IMR-90 (cell line): ENCODE data around the gene CTNND2. TPM values are rescaled to one million over a fixed set of nuclear protein-coding genes. Genes with fewer than 3 reads are reported as not detected.

Experiments used
- ATAC-seq: fragments of 200-7000 bp; cut with Tn5 transposase; 2 replicates; pipeline ENCODE4 v1.9.1; 2020; ENCODE audit warnings: low read depth, mild to moderate bottlenecking, moderate library complexity
- BruUV-seq: library from RNA; stranded (reverse); fragments of 400-500 nt; replicated peaks from 2 replicates; lab custom pipeline; 2021; lab: Mats Ljungman, UMichigan
- CTCF ChIA-PET: fragments of 300-600 bp; formaldehyde crosslinking; extraction: SDS; loops from one replicate; lab custom pipeline; 2021; ENCODE audit warnings: antibody characterized with exemption; lab: Yijun Ruan, JAX
- POLR2A ChIA-PET: fragments of 300-600 bp; sonication (Branson Sonifier 250); formaldehyde crosslinking; loops from one replicate; lab custom pipeline; 2022; ENCODE audit warnings: antibody characterized with exemption; ENCODE audit not compliant: unreplicated experiment; lab: Charles Lee
- DNase-seq: peaks from one replicate; pipeline ENCODE4 v3.0.0; 2013
- H2AFZ ChIP-seq: replicated peaks from 2 replicates; pipeline ENCODE3; 2013; ENCODE audit warnings: low read length, mild to moderate bottlenecking; ENCODE audit not compliant: poor library complexity
- H2AK5ac ChIP-seq: 2 replicates; pipeline ENCODE4 v1.6.1; 2013; ENCODE audit warnings: low read depth, low read length, inconsistent platforms
- H2AK9ac ChIP-seq: replicated peaks from 2 replicates; pipeline ENCODE3; 2013; ENCODE audit warnings: mild to moderate bottlenecking, low read depth, low read length, moderate library complexity; ENCODE audit not compliant: poor library complexity
- H2BK120ac ChIP-seq: 2 replicates; pipeline ENCODE4 v1.6.1; 2013; ENCODE audit warnings: low read depth, low read length, inconsistent platforms
- H2BK15ac ChIP-seq: 3 replicates; pipeline ENCODE4 v1.6.1; 2013; ENCODE audit warnings: low read depth, low read length, inconsistent platforms
- H2BK20ac ChIP-seq: 2 replicates; pipeline ENCODE4 v1.6.1; 2013; ENCODE audit warnings: low read depth, mild to moderate bottlenecking, inconsistent platforms, low read length, moderate library complexity
- H2BK5ac ChIP-seq: 2 replicates; pipeline ENCODE4 v1.6.1; 2013; ENCODE audit warnings: mild to moderate bottlenecking, low read depth, low read length, inconsistent platforms; ENCODE audit not compliant: poor library complexity, severe bottlenecking
- H3K14ac ChIP-seq: replicated peaks from 2 replicates; pipeline ENCODE4 v1.6.1; 2013; ENCODE audit warnings: low read depth, low read length, inconsistent platforms
- H3K18ac ChIP-seq: 2 replicates; pipeline ENCODE4 v1.6.1; 2013; ENCODE audit warnings: low read depth, low read length, control low read depth
- H3K23ac ChIP-seq: 2 replicates; pipeline ENCODE4 v1.6.1; 2013; ENCODE audit warnings: low read depth, low read length, inconsistent platforms
- H3K27ac ChIP-seq: 2 replicates; pipeline ENCODE4 v1.5.1; 2013; ENCODE audit warnings: mild to moderate bottlenecking, control low read depth, low read length; ENCODE audit not compliant: insufficient read depth
- H3K27me3 ChIP-seq: 2 replicates; pipeline ENCODE4 v1.6.1; 2013; ENCODE audit warnings: low read length; ENCODE audit not compliant: control insufficient read depth, insufficient read depth
- H3K36me3 ChIP-seq: 2 replicates; pipeline ENCODE4 v1.6.1; 2013; ENCODE audit warnings: low read length, mixed read lengths; ENCODE audit not compliant: control insufficient read depth, insufficient read depth
- H3K4ac ChIP-seq: 2 replicates; pipeline ENCODE4 v1.6.1; 2013; ENCODE audit warnings: low read depth, low read length, inconsistent platforms
- H3K4me1 ChIP-seq: 2 replicates; pipeline ENCODE4 v1.6.1; 2013; ENCODE audit warnings: low read length, mixed read lengths; ENCODE audit not compliant: control insufficient read depth, insufficient read depth
- H3K4me2 ChIP-seq: 2 replicates; pipeline ENCODE4 v1.6.1; 2013; ENCODE audit warnings: low read depth, mild to moderate bottlenecking, control low read depth, low read length, moderate library complexity
- H3K4me3 ChIP-seq: 2 replicates; pipeline ENCODE4 v1.5.1; 2013; ENCODE audit warnings: low read depth, mild to moderate bottlenecking, control low read depth, low read length, moderate library complexity; ENCODE audit not compliant: insufficient read depth
- H3K56ac ChIP-seq: 2 replicates; pipeline ENCODE4 v1.6.1; 2013; ENCODE audit warnings: low read length, inconsistent platforms; ENCODE audit not compliant: insufficient read depth; ENCODE audit errors: extremely low read depth
- H3K79me1 ChIP-seq, 2 experiments: 2 replicates each; pipeline ENCODE4 v1.6.1; 2013; ENCODE audit warnings: low read length in 2 of 2, inconsistent platforms in 1 of 2, low read depth in 1 of 2
- H3K9ac ChIP-seq: 2 replicates; pipeline ENCODE4 v1.6.1; 2013; ENCODE audit warnings: low read depth, low read length, control low read depth
- H3K9me1 ChIP-seq: 2 replicates; pipeline ENCODE4 v1.6.1; 2013; ENCODE audit warnings: low read length, inconsistent platforms; ENCODE audit not compliant: insufficient read depth
- H3K9me3 ChIP-seq: 2 replicates; pipeline ENCODE4 v1.6.1; 2013; ENCODE audit warnings: low read length; ENCODE audit not compliant: control insufficient read depth, insufficient read depth
- H4K20me1 ChIP-seq: 2 replicates; pipeline ENCODE4 v1.6.1; 2013; ENCODE audit warnings: low read length, inconsistent platforms; ENCODE audit not compliant: insufficient read depth
- H4K5ac ChIP-seq: 2 replicates; pipeline ENCODE4 v1.6.1; 2013; ENCODE audit warnings: mild to moderate bottlenecking, low read depth, low read length, control low read depth
- H4K8ac ChIP-seq, 2 experiments: 2 replicates each; pipeline ENCODE4 v1.6.1; 2013; ENCODE audit warnings: low read depth in 2 of 2, low read length in 2 of 2, control low read depth in 1 of 2, inconsistent platforms in 1 of 2
- H4K91ac ChIP-seq: 2 replicates; pipeline ENCODE4 v1.6.1; 2013; ENCODE audit warnings: low read depth, low read length, inconsistent platforms; ENCODE audit not compliant: insufficient read depth
- BHLHE40 ChIP-seq: fragments of 150-350 bp; IDR thresholded peaks from 2 replicates; pipeline ENCODE4 v1.6.1; 2016; ENCODE audit warnings: mild to moderate bottlenecking, low read depth, low read length
- CEBPB ChIP-seq: IDR thresholded peaks from 2 replicates; pipeline ENCODE4 v1.6.1; 2012; ENCODE audit warnings: low read depth, low read length, improper control_type of control experiment
- CHD1 ChIP-seq: IDR thresholded peaks from 2 replicates; pipeline ENCODE4 v1.6.1; 2012; ENCODE audit warnings: low read depth, low read length, improper control_type of control experiment
- FOS ChIP-seq: fragments of 150-350 bp; IDR thresholded peaks from 2 replicates; pipeline ENCODE4 v1.6.1; 2016; ENCODE audit warnings: low read depth, low read length
- MAFK ChIP-seq: IDR thresholded peaks from 2 replicates; pipeline ENCODE4 v1.6.1; 2012; ENCODE audit warnings: low read depth, low read length, improper control_type of control experiment
- MAZ ChIP-seq: IDR thresholded peaks from 2 replicates; pipeline ENCODE4 v1.6.1; 2012; ENCODE audit warnings: low read depth, mild to moderate bottlenecking, low read length, improper control_type of control experiment, moderate library complexity, borderline replicate concordance
- MXI1 ChIP-seq: IDR thresholded peaks from 2 replicates; pipeline ENCODE4 v1.6.1; 2012; ENCODE audit warnings: low read depth, mild to moderate bottlenecking, low read length, moderate library complexity, borderline replicate concordance
- NFE2L2 ChIP-seq: fragments of 150-350 bp; IDR thresholded peaks from 2 replicates; pipeline ENCODE4 v1.6.1; 2016; ENCODE audit warnings: low read depth, mild to moderate bottlenecking, low read length
- POLR2A ChIP-seq: IDR thresholded peaks from 2 replicates; pipeline ENCODE4 v1.6.1; 2012; ENCODE audit warnings: mild to moderate bottlenecking, low read depth, low read length
- RAD21 ChIP-seq: IDR thresholded peaks from 2 replicates; pipeline ENCODE4 v1.6.1; 2012; ENCODE audit warnings: low read length, improper control_type of control experiment
- RCOR1 ChIP-seq: IDR thresholded peaks from 2 replicates; pipeline ENCODE4 v1.6.1; 2012; ENCODE audit warnings: mild to moderate bottlenecking, low read length, improper control_type of control experiment; ENCODE audit not compliant: insufficient replicate concordance
- RFX5 ChIP-seq: IDR thresholded peaks from 2 replicates; pipeline ENCODE4 v1.8.0; 2012; ENCODE audit warnings: low read depth, mild to moderate bottlenecking, low read length, moderate library complexity
- SMC3 ChIP-seq: fragments of 150-350 bp; IDR thresholded peaks from 2 replicates; pipeline ENCODE4 v1.6.1; 2016; ENCODE audit warnings: low read depth, mild to moderate bottlenecking, antibody characterized with exemption, low read length, moderate library complexity
- WGBS, 2 experiments: methylation state at CpG; one replicate each; pipeline versions ENCODE4 v1.1.5 to v1.1.7; 2013; ENCODE audit warnings: missing lambda C conversion rate in 2 of 2; ENCODE audit not compliant: insufficient read length in 1 of 2; ENCODE audit errors: extremely low coverage in 2 of 2; 5-methylcytosine and 5-hydroxymethylcytosine counted together
- dilution Hi-C: fragments of 300-500 bp; cut with HindIII; formaldehyde crosslinking; loops from one replicate; pipeline ENCODE4 v1.14.3; 2018; ENCODE audit warnings: low sequenced_read_pairs; ENCODE audit not compliant: unreplicated experiment
- in situ Hi-C: fragments of 300-500 bp; cut with MboI; formaldehyde crosslinking; loops from 3 replicates; pipeline ENCODE4 v1.14.3; 2019; ENCODE audit warnings: low sequenced_read_pairs, inconsistent platforms, mixed read lengths
- intact Hi-C: fragments of 100-400 bp; cut with micrococcal nuclease; formaldehyde crosslinking; loops from 2 replicates; pipeline ENCODE4 v1.10.0; 2022
- polyA plus RNA-seq, 3 experiments: library from polyadenylated mRNA; depleted of rRNA; stranded (reverse); fragments of >200 nt; gene quantifications; 2 replicates each; pipeline ENCODE4 v1.2.3, GENCODE V29; 2012; ENCODE audit warnings: low replicate concordance in 1 of 3
- total RNA-seq: library from RNA; depleted of rRNA; stranded (reverse); fragments of >200 nt; gene quantifications from 2 replicates; pipeline ENCODE4 v1.2.3, GENCODE V29; 2012
- TF ChIP-seq, protein P1 (sequence below): conservative IDR thresholded peaks from 2 replicates; pipeline ENCODE4 v1.5.1; 2012; ENCODE audit warnings: mild to moderate bottlenecking, low read depth, low read length, improper control_type of control experiment
- TF ChIP-seq, protein P2 (sequence below): fragments of 150-350 bp; IDR thresholded peaks from 2 replicates; pipeline ENCODE4 v1.6.1; 2016; ENCODE audit warnings: low read depth, mild to moderate bottlenecking, low read length, moderate library complexity, borderline replicate concordance
- TF ChIP-seq, protein P3 (sequence below): fragments of 150-350 bp; IDR thresholded peaks from 2 replicates; pipeline ENCODE4 v1.6.1; 2017; ENCODE audit warnings: mild to moderate bottlenecking, antibody characterized with exemption, low read length, low read depth

The CTNND2 gene
- total and polyA plus RNA-seq, 2 of the 4 experiments (the other 2 are of a cell fraction) = not detected

DNA sequence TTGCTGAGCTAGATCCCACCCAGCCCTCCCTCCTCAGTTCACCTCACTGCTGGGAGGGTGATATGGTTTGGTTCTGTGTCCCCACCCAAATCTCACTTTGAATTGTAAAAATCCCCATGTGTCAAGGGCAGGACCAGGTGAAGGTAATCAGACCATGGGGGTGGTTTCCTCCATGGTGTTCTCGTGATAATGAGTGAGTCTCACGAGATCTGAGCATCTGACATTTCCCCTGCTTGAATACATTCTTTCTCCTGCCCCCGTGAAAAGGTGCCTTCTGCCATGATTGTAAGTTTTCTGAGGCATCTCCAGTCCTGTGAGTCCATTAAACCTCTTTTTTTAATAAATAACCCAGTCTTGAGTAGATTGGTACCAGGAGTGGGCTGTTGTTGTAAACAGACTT is 673.4 kb downstream of the CTNND2 start:
- H3K4me1 ChIP-seq = no peaks in the 10 kb centered on the region
- no peak overlapping the region for H2BK120ac ChIP-seq
- no peak overlapping the region for H4K5ac ChIP-seq
- dilution Hi-C loops (no loop called here), intact Hi-C loops (no loop called here), in situ Hi-C loops (no loop called here)
- H4K20me1 ChIP-seq = no peaks in the 10 kb centered on the region
- CTCF ChIA-PET = no interaction called here
- no peak overlapping the region for H2BK20ac ChIP-seq
- H2AK9ac ChIP-seq = no peak overlapping the region
- H2BK15ac ChIP-seq = no peak overlapping the region
- H3K9ac ChIP-seq = no peak overlapping the region
- H3K14ac ChIP-seq = no peak overlapping the region
- DNase-seq (no peak), ATAC-seq (no peak)
- no CpG with 5 or more reads among the region's 3 CpGs for WGBS, 2 experiments
- H2BK5ac ChIP-seq = no peak overlapping the region
- H3K4me3 ChIP-seq = no peak overlapping the region
- no TSS peak for BruUV-seq
- H3K4ac ChIP-seq = no peak overlapping the region
- H3K9me1 ChIP-seq = no peaks in the 10 kb centered on the region
- no peak overlapping the region for H3K4me2 ChIP-seq
- no peak overlapping the region for H2AK5ac ChIP-seq
- no peak overlapping the region for H3K27ac ChIP-seq
- no peaks in the 10 kb centered on the region for H3K36me3 ChIP-seq
- H3K56ac ChIP-seq = no peak overlapping the region
- no peak overlapping the region for H4K8ac ChIP-seq
- H3K23ac ChIP-seq = no peak overlapping the region
- no peaks in the 10 kb centered on the region for H3K79me1 ChIP-seq
- no peaks in the 10 kb centered on the region for H3K9me3 ChIP-seq
- no peak overlapping the region for H2AFZ ChIP-seq
- TF ChIP-seq RCOR1 (no peak), SMC3 (no peak), RFX5 (no peak), CEBPB (no peak), RAD21 (no peak), MAZ (no peak), MAFK (no peak), NFE2L2 (no peak), POLR2A (no peak), CHD1 (no peak), BHLHE40 (no peak), FOS (no peak), MXI1 (no peak)
- TF ChIP-seq, protein P1, sequence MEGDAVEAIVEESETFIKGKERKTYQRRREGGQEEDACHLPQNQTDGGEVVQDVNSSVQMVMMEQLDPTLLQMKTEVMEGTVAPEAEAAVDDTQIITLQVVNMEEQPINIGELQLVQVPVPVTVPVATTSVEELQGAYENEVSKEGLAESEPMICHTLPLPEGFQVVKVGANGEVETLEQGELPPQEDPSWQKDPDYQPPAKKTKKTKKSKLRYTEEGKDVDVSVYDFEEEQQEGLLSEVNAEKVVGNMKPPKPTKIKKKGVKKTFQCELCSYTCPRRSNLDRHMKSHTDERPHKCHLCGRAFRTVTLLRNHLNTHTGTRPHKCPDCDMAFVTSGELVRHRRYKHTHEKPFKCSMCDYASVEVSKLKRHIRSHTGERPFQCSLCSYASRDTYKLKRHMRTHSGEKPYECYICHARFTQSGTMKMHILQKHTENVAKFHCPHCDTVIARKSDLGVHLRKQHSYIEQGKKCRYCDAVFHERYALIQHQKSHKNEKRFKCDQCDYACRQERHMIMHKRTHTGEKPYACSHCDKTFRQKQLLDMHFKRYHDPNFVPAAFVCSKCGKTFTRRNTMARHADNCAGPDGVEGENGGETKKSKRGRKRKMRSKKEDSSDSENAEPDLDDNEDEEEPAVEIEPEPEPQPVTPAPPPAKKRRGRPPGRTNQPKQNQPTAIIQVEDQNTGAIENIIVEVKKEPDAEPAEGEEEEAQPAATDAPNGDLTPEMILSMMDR = no peak
- TF ChIP-seq, protein P2, sequence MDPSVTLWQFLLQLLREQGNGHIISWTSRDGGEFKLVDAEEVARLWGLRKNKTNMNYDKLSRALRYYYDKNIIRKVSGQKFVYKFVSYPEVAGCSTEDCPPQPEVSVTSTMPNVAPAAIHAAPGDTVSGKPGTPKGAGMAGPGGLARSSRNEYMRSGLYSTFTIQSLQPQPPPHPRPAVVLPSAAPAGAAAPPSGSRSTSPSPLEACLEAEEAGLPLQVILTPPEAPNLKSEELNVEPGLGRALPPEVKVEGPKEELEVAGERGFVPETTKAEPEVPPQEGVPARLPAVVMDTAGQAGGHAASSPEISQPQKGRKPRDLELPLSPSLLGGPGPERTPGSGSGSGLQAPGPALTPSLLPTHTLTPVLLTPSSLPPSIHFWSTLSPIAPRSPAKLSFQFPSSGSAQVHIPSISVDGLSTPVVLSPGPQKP = no peak
- TF ChIP-seq, protein P3, sequence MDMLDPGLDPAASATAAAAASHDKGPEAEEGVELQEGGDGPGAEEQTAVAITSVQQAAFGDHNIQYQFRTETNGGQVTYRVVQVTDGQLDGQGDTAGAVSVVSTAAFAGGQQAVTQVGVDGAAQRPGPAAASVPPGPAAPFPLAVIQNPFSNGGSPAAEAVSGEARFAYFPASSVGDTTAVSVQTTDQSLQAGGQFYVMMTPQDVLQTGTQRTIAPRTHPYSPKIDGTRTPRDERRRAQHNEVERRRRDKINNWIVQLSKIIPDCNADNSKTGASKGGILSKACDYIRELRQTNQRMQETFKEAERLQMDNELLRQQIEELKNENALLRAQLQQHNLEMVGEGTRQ = no peak
- H4K91ac ChIP-seq = no peak overlapping the region
- H3K27me3 ChIP-seq = no peaks in the 10 kb centered on the region
- H3K18ac ChIP-seq = no peak overlapping the region
- POLR2A ChIA-PET = no interaction called here
